Stimulated activated effector memory CD8-positive, alpha-beta T cell treated with anti-CD3 and anti-CD28 coated beads, Interleukin-12 subunit alpha, Interleukin-12 subunit beta, amount 100 ng/mL, for 72 hours (primary cell): ENCODE data around the gene ADIPOR2.

Source experiments
- ATAC-seq: fragments of 150-1000 bp; cut with Tn5 transposase; 2 replicates; pipeline ENCODE4 v1.10.0; 2021
- DNase-seq, 2 donors: peaks; one replicate each; pipeline ENCODE4 v3.0.0; 2021 to 2022; ENCODE audit warnings: low spot score in 2 of 2
- H3K27ac Mint-ChIP-seq: one replicate; pipeline ENCODE4 v1.8.0; 2022; ENCODE audit warnings: mild to moderate bottlenecking, mixed read lengths
- H3K36me3 Mint-ChIP-seq: one replicate; pipeline ENCODE4 v1.8.0; 2022; ENCODE audit warnings: mild to moderate bottlenecking, mixed read lengths
- H3K4me1 Mint-ChIP-seq: one replicate; pipeline ENCODE4 v1.8.0; 2022; ENCODE audit warnings: mixed read lengths
- H3K4me3 Mint-ChIP-seq: one replicate; pipeline ENCODE4 v1.8.0; 2022; ENCODE audit warnings: mild to moderate bottlenecking, mixed read lengths
- H3K9me3 Mint-ChIP-seq: one replicate; pipeline ENCODE4 v1.8.0; 2022; ENCODE audit warnings: mixed read lengths

Gene ADIPOR2

DNA sequence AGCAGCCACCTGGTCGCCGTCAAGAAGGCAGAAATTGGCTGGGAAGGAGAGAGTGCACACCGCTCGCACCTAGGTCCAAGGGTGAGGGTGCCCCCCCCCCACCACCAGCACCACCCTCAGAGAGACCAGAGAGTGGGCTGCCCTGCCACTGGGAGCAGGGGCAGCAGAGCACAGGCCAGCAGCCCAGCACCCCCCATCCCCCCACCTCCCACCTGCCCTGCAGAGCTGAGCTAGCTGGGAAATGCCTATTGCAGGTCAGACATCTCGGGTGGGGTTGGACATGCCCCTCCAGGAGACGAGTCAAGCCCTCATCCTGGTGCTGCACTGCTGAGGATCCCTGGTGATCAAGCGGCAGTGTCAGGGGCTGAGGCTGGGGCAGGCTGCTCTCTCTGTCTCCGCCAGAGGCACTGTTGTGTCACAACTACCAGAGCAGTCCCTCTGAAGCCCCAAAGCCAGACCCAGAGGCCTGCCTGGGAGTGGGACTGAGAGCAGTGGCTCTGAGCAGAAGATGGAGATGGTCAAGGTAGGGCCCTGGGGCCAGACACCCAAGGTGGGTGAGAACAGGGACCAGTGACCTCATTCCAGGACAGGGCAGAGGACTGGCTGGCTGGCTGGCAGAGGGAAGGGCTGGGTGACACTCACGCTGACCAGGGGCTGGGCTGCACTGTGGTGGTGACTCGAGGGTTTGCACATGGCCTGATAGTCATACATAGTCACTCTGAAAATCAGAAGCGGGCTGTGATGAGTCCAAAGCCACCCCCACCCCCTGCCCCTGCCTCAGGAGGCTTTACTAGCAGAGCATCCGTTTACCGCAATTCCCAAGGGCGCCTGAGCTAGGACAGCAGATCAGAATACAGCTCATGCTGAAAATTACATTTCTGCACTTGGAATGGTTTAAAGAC, 109.8 kb downstream of the ADIPOR2 start:
- peaks cover 20% of the 10 kb centered on the region for H3K4me1 Mint-ChIP-seq
- ATAC-seq (no peak), DNase-seq (peak in 1 of 2 donors; percentile 62)
- peaks cover 4% of the 10 kb centered on the region for H3K36me3 Mint-ChIP-seq
- H3K27ac Mint-ChIP-seq = peak overlapping the region; percentile 73
- H3K9me3 Mint-ChIP-seq = no peaks in the 10 kb centered on the region
- H3K4me3 Mint-ChIP-seq = no peak overlapping the region

- H3K4me1 Mint-ChIP-seq = peaks cover 16% of the 10 kb centered on the region
- no peaks in the 10 kb centered on the region for H3K36me3 Mint-ChIP-seq
- DNase-seq (no peak), ATAC-seq (no peak)
- no peak overlapping the region for H3K4me3 Mint-ChIP-seq
- H3K27ac Mint-ChIP-seq = no peak overlapping the region
- no peaks in the 10 kb centered on the region for H3K9me3 Mint-ChIP-seq
Observed at GRCh38 chr12:1801303-1801975, 110.6 kb downstream of the ADIPOR2 start.

DNA sequence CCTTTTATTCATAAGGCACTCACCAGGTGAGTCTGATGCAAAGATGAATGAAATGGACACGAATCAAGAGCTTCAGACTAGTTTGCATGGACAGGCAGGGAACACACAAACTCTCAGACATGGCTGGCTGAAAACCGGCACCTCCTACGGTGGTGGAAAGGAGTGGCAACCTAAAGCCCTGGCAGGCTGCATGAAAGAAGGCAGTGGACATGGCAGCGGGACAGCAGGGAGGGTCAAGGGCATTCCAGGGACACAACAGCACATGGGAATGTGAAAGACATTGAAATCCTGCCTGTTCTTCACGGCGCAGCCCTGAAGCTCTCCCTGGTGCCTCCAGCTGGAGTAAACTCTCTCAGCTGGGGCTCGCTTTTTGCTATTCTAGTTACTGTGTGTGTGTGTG, 112.9 kb downstream of the ADIPOR2 start:
- no peaks in the 10 kb centered on the region for H3K9me3 Mint-ChIP-seq
- no peak overlapping the region for H3K4me3 Mint-ChIP-seq
- no peak overlapping the region for H3K27ac Mint-ChIP-seq
- no peak for ATAC-seq
- no peak for DNase-seq
- H3K4me1 Mint-ChIP-seq = peaks cover 16% of the 10 kb centered on the region
- no peaks in the 10 kb centered on the region for H3K36me3 Mint-ChIP-seq

GRCh38 chr12:1804545-1805332, 113.9 kb downstream of the ADIPOR2 start:
- Mint-ChIP-seq H3K36me3 (no peaks in the 10 kb centered on the region), H3K9me3 (no peaks in the 10 kb centered on the region), H3K27ac (peak overlapping the region; percentile 90), H3K4me1 (peaks cover 24% of the 10 kb centered on the region), H3K4me3 (peak overlapping the region; percentile 40)
- DNase-seq (peak; percentile 68 to 91), ATAC-seq (peak; percentile 80)

GRCh38 chr12:1805441-1806081, 114.7 kb downstream of the ADIPOR2 start:
- H3K9me3 Mint-ChIP-seq = no peaks in the 10 kb centered on the region
- H3K4me3 Mint-ChIP-seq = no peak overlapping the region
- peak overlapping the region; percentile 90 for H3K27ac Mint-ChIP-seq
- ATAC-seq = no peak
- peaks cover under 1% of the 10 kb centered on the region for H3K36me3 Mint-ChIP-seq
- DNase-seq = no peak
- H3K4me1 Mint-ChIP-seq = peaks cover 32% of the 10 kb centered on the region

GRCh38 chr12:1806301-1807086, 115.6 kb downstream of the ADIPOR2 start:
- H3K4me3 Mint-ChIP-seq = no peak overlapping the region
- no peaks in the 10 kb centered on the region for H3K9me3 Mint-ChIP-seq
- H3K27ac Mint-ChIP-seq = peak overlapping the region; percentile 26
- peaks cover 5% of the 10 kb centered on the region for H3K36me3 Mint-ChIP-seq
- no peak for DNase-seq
- no peak for ATAC-seq
- H3K4me1 Mint-ChIP-seq = peaks cover 41% of the 10 kb centered on the region

GRCh38 chr12:1807087-1807860, 116.4 kb downstream of the ADIPOR2 start:
- peaks cover 44% of the 10 kb centered on the region for H3K4me1 Mint-ChIP-seq
- peaks cover 5% of the 10 kb centered on the region for H3K36me3 Mint-ChIP-seq
- DNase-seq = no peak
- no peak overlapping the region for H3K4me3 Mint-ChIP-seq
- no peak for ATAC-seq
- peak overlapping the region; percentile 24 for H3K27ac Mint-ChIP-seq
- H3K9me3 Mint-ChIP-seq = no peaks in the 10 kb centered on the region

DNA sequence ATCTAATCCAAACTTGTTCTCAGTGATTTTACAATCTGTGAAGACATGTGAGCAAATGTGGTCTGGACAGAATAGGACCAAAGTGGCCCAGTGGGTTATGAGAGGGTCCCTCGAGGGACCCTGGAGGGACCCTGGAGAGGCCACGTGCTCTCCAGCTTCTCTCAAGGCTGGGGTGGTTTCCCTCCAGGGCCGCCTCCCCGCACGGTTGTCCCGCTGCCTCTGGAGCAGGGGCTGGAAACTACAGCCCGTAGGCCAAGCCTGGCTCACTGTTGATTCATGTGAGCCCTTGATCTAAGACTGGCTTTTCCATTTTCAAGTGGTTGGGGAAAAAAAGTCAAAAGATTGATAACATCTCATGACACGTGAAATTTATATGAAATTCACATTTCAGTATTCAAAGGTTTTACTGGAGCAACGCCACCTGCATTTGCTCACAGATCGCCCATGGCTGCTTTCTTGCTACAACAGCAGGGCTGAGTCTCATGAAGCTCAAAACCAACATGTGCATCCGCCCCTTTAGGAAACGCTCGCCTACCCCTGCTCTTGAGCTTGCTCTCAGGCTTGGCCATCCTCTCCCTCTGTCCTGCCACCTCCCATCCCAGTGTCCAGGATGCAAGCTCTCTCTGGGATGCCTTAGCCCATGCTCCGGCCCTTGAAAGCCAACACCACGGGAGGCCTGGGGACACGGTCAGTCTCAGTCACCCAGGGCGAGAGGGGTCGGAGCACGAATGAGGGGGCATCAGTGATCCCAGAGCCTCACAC, 117.3 kb downstream of the ADIPOR2 start:
- ATAC-seq = no peak
- Mint-ChIP-seq H3K27ac (peak overlapping the region; percentile 89), H3K4me1 (peaks cover 44% of the 10 kb centered on the region)

GRCh38 chr12:1808798-1809480, 118.1 kb downstream of the ADIPOR2 start:
- peak overlapping the region; percentile 76 for H3K4me3 Mint-ChIP-seq
- H3K9me3 Mint-ChIP-seq = no peaks in the 10 kb centered on the region
- peaks cover 5% of the 10 kb centered on the region for H3K36me3 Mint-ChIP-seq
- DNase-seq (no peak), ATAC-seq (peak; percentile 43)
- peak overlapping the region; percentile 89 for H3K27ac Mint-ChIP-seq
- H3K4me1 Mint-ChIP-seq = peaks cover 44% of the 10 kb centered on the region

More for the DNA sequence above, 117.3 kb downstream of the ADIPOR2 start:
- Mint-ChIP-seq H3K4me3 (peak overlapping the region; percentile 76), H3K36me3 (peaks cover 5% of the 10 kb centered on the region), H3K9me3 (no peaks in the 10 kb centered on the region)
- no peak for DNase-seq

- H3K36me3 Mint-ChIP-seq = peaks cover 5% of the 10 kb centered on the region
- peak overlapping the region; percentile 89 for H3K27ac Mint-ChIP-seq
- no peak for ATAC-seq
- H3K4me3 Mint-ChIP-seq = peak overlapping the region; percentile 76
- no peak for DNase-seq
- H3K4me1 Mint-ChIP-seq = peaks cover 38% of the 10 kb centered on the region
- no peaks in the 10 kb centered on the region for H3K9me3 Mint-ChIP-seq
Observed at GRCh38 chr12:1809591-1810190, 118.8 kb downstream of the ADIPOR2 start.

DNA sequence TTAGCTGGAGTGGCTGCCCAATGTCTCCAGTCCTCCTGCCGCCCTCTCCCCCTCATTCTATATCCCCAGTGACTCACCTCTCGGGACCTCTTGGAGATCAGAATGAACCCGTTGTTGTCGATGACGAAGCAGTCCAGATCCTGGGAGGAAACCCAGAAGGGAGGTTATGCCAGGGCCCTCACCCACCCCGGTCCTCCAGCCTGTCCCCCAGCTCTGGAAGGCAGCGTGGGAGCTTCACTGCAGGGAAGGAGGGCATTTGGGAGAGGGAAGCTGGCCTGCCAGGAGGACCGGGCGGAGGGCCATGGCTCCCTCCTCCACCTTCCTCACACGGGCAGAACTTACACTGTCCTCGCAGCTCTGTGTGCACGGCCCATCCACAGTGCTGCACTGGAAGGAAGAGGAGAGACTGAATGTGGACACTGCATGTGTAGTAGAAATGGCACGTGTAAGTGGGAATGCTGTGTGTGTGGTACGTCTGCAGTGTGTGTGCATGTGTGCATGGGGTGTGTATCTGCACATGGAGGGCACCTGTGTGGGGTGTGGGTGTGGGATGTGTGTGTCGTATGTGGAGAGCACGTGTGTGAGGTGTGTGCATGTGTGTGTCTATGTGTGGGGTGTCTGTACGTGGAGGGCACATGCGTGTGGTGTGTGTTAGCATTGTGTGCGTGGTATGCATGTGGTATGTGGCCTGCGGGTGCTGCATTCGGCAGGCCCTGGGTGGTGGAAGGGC, 119.5 kb downstream of the ADIPOR2 start:
- peaks cover 34% of the 10 kb centered on the region for H3K4me1 Mint-ChIP-seq
- no peak for DNase-seq
- H3K36me3 Mint-ChIP-seq = peaks cover 5% of the 10 kb centered on the region
- H3K9me3 Mint-ChIP-seq = no peaks in the 10 kb centered on the region
- peak overlapping the region; percentile 76 for H3K4me3 Mint-ChIP-seq
- no peak for ATAC-seq
- peak overlapping the region; percentile 89 for H3K27ac Mint-ChIP-seq

GRCh38 chr12:1810931-1811280, 120.0 kb downstream of the ADIPOR2 start:
- Mint-ChIP-seq H3K4me3 (peak overlapping the region; percentile 76), H3K4me1 (peaks cover 34% of the 10 kb centered on the region), H3K27ac (peak overlapping the region; percentile 89), H3K36me3 (peaks cover 5% of the 10 kb centered on the region), H3K9me3 (no peaks in the 10 kb centered on the region)
- no peak for ATAC-seq
- DNase-seq = no peak
